ENCODE data around the gene TCFL5.

Gene TCFL5

DNA sequence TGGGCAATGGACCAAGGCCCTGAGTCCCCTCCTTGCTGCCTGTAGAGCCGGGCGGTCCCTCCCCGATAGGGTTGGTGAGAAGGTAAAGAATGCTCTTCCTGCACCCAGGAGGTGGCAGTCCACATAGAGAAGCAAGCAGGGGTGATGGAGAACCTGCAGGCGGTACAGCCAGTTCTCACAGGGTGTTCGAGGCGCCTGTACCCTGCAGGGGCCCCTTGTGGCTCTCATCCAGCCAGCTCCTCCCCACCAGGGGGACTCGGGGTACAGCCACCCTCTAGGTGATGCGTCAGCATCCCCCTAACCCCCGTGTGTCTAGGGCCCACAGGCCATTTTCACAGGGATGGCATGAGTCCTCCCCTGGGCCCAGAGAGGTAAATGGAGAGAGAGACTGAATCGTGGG is 49.9 kb downstream of the TCFL5 start:
- TF ChIP-seq EZH2phosphoT487 (conservative IDR thresholded peaks at IDR 0.05; ENCODE audit: low read length), result no peak
- TF ChIP-seq, protein P1, sequence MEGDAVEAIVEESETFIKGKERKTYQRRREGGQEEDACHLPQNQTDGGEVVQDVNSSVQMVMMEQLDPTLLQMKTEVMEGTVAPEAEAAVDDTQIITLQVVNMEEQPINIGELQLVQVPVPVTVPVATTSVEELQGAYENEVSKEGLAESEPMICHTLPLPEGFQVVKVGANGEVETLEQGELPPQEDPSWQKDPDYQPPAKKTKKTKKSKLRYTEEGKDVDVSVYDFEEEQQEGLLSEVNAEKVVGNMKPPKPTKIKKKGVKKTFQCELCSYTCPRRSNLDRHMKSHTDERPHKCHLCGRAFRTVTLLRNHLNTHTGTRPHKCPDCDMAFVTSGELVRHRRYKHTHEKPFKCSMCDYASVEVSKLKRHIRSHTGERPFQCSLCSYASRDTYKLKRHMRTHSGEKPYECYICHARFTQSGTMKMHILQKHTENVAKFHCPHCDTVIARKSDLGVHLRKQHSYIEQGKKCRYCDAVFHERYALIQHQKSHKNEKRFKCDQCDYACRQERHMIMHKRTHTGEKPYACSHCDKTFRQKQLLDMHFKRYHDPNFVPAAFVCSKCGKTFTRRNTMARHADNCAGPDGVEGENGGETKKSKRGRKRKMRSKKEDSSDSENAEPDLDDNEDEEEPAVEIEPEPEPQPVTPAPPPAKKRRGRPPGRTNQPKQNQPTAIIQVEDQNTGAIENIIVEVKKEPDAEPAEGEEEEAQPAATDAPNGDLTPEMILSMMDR (IDR thresholded peaks at IDR 0.05; ENCODE audit: insufficient read depth, low read length, poor library complexity, severe bottlenecking), result no peak
- Histone ChIP-seq H3K79me2 (ENCODE audit: insufficient read depth, low read length) (no peaks in the 10 kb centered on the region), H4K20me1 (ENCODE audit: low read depth, low read length) (no peaks in the 10 kb centered on the region), H3K4me2 (ENCODE audit: low read depth, low read length, poor library complexity, severe bottlenecking) (no peak overlapping the region), H2AFZ (ENCODE audit: low read depth, low read length, severe bottlenecking) (no peak overlapping the region), H3F3A (ENCODE audit: insufficient read depth) (no peaks in the 10 kb centered on the region), H3K9ac (ENCODE audit: low read length) (no peak overlapping the region), H3K27me3 (ENCODE audit: low read length) (no peaks in the 10 kb centered on the region), H3K4me3 (ENCODE audit: insufficient read depth, low read length, poor library complexity, severe bottlenecking) (no peak overlapping the region), H3K9me2 (replicated peaks; ENCODE audit: insufficient read depth, low read length) (no peaks in the 10 kb centered on the region), H3K27ac (ENCODE audit: low read depth, low read length) (no peak overlapping the region), H3K36me3 (ENCODE audit: low read length) (no peaks in the 10 kb centered on the region), H3K9me3 (ENCODE audit: insufficient read depth, low read length) (no peaks in the 10 kb centered on the region)

DNA sequence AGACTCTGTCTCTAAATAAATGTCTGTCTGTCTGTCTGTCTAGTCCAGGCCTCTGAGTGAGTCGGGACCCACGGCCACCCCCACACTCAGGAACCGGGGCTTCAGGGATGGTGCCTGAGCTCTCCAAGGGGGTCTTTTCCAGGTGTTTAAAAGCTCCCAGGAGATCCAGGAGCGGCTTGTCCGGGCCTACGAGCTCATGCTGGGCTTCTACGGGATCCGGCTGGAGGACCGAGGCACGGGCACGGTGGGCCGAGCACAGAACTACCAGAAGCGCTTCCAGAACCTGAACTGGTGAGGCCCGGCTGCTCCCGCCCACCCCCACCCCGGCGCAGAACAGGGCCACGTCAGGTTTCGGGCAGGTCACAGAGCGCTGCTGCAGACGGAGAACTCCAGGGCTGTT is 50.3 kb downstream of the TCFL5 start:
- no peak overlapping the region for H3K9ac ChIP-seq (ENCODE audit: low read length)
- no peaks in the 10 kb centered on the region for H3K9me2 ChIP-seq (replicated peaks; ENCODE audit: insufficient read depth, low read length)
- H2AFZ ChIP-seq (ENCODE audit: low read depth, low read length, severe bottlenecking), result no peak overlapping the region
- H3K36me3 ChIP-seq (ENCODE audit: low read length), result no peaks in the 10 kb centered on the region
- H3K4me3 ChIP-seq (ENCODE audit: insufficient read depth, low read length, poor library complexity, severe bottlenecking), result no peak overlapping the region
- H3K9me3 ChIP-seq (ENCODE audit: insufficient read depth, low read length), result no peaks in the 10 kb centered on the region
- no peaks in the 10 kb centered on the region for H4K20me1 ChIP-seq (ENCODE audit: low read depth, low read length)
- H3K27me3 ChIP-seq (ENCODE audit: low read length), result no peaks in the 10 kb centered on the region
- peaks cover under 1% of the 10 kb centered on the region; the same call in 1 of the 2 replicates for H3F3A ChIP-seq (ENCODE audit: insufficient read depth)
- H3K27ac ChIP-seq (ENCODE audit: low read depth, low read length), result no peak overlapping the region
- H3K79me2 ChIP-seq (ENCODE audit: insufficient read depth, low read length), result no peaks in the 10 kb centered on the region
- TF ChIP-seq EZH2phosphoT487 (conservative IDR thresholded peaks at IDR 0.05; ENCODE audit: low read length), result no peak
- TF ChIP-seq, protein P1 (IDR thresholded peaks at IDR 0.05; ENCODE audit: insufficient read depth, low read length, poor library complexity, severe bottlenecking), result no peak
- no peak overlapping the region for H3K4me2 ChIP-seq (ENCODE audit: low read depth, low read length, poor library complexity, severe bottlenecking)

DNA sequence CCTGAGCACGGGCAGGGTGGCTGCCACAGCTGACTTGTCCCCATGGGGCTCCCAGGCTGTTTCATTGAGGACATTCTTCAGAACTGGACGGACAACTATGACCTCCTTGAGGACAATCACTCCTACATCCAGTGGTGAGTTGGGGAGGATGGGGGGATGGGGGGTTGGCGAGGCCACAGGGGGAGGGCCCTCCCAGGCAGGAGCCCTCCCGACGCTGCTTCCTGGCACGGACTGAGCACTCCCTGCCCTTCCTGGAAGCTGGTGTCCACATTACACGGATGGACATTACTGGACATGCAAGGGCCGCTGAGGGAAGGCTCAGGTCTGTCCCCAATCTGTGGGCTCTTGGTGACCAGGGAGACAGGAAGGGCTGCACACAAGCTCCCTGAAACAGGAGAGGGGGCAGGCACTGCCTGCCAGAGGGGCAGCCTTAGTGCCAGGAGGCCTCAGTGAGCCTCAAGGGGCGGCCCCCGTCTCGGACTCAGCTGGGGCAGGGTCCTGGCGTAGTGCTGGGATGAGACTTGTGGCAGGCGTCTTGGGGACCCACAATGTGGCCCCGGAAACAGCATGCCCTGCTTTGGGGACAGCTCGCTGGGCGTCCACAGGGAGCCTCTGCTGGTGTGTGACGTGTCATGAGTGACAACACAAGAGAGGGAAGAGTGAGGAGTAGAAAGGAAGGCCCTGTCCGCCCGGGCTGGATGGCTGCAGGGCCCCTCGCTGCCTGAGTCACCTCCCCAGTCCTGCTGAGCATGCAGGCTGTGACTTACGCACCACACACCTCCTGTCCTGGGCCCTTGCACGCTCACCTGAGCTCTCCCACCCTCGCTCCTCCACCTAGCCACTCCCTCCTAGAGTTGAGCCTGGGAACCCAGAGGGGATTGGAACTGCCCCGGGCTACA is 51.8 kb downstream of the TCFL5 start:
- Histone ChIP-seq H3K36me3 (ENCODE audit: low read length) (no peaks in the 10 kb centered on the region), H3K9ac (ENCODE audit: low read length) (no peak overlapping the region), H2AFZ (ENCODE audit: low read depth, low read length, severe bottlenecking) (no peak overlapping the region), H3K9me2 (replicated peaks; ENCODE audit: insufficient read depth, low read length) (no peaks in the 10 kb centered on the region), H3K4me2 (ENCODE audit: low read depth, low read length, poor library complexity, severe bottlenecking) (no peak overlapping the region), H3K79me2 (ENCODE audit: insufficient read depth, low read length) (peaks cover 9% of the 10 kb centered on the region), H3K4me3 (ENCODE audit: insufficient read depth, low read length, poor library complexity, severe bottlenecking) (no peak overlapping the region), H3F3A (ENCODE audit: insufficient read depth) (peaks cover 3% of the 10 kb centered on the region; the same call in 1 of the 2 replicates), H3K9me3 (ENCODE audit: insufficient read depth, low read length) (no peaks in the 10 kb centered on the region), H3K27me3 (ENCODE audit: low read length) (no peaks in the 10 kb centered on the region), H3K27ac (ENCODE audit: low read depth, low read length) (no peak overlapping the region), H4K20me1 (ENCODE audit: low read depth, low read length) (no peaks in the 10 kb centered on the region; the same call in 1 of the 2 replicates)
- TF ChIP-seq EZH2phosphoT487 (conservative IDR thresholded peaks at IDR 0.05; ENCODE audit: low read length), result no peak
- TF ChIP-seq, protein P1 (IDR thresholded peaks at IDR 0.05; ENCODE audit: insufficient read depth, low read length, poor library complexity, severe bottlenecking), result no peak

All from SU-DHL-6 (cell line).